H1 (cell line): ENCODE data around the gene ASIC5.

ENCODE experiments used
- POLR2A ChIP-seq, 2 experiments: IDR thresholded peaks; 1 replicate in 1 of 2; 2 replicates in 1 of 2; pipeline ENCODE4 v1.6.1; 2011; ENCODE audit warnings: low read depth in 2 of 2, low read length in 2 of 2, mild to moderate bottlenecking in 2 of 2; ENCODE audit errors: control extremely low read depth in 1 of 2
- TF ChIP-seq, protein P1 (sequence below), 3 experiments: IDR thresholded peaks; 1 replicate in 2 of 3; 2 replicates in 1 of 3; pipeline versions ENCODE4 v1.5.1 to v1.6.1; 2011; ENCODE audit warnings: low read length in 3 of 3, mild to moderate bottlenecking in 3 of 3, inconsistent platforms in 2 of 3, low read depth in 1 of 3, moderate library complexity in 1 of 3; ENCODE audit not compliant: insufficient read depth in 1 of 3; ENCODE audit errors: control extremely low read depth in 1 of 3

DNA sequence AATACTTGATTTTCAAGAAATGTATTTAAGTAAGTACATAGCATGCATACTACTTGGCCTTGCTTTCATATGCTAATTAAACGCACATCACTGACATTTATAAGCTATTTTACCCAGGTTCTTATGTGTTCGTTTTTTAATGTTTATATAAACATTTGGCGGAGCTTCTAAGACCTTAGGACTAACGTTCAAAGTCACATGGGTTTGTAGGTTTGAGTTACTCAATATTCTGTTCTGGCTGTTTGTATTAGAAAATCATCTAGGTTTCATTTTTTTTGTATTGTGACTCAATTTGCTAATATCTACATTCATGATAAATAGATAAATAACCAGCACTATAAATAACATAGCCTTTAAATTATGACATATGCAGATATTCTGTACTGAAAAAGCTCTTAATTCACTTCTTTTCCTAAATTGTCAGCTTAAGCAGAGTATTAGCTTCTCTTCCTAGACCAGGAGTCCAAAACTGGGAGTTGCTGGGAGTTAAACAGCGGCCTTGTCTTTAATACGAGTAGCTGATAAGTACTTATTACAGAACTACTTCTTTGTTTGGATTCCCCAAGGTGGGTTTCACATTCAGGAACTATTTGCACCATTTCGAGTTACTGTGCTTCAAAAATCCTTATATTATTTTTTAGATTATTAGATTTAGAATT, 65.3 kb downstream of the ASIC5 start:
- TF ChIP-seq, protein P1, sequence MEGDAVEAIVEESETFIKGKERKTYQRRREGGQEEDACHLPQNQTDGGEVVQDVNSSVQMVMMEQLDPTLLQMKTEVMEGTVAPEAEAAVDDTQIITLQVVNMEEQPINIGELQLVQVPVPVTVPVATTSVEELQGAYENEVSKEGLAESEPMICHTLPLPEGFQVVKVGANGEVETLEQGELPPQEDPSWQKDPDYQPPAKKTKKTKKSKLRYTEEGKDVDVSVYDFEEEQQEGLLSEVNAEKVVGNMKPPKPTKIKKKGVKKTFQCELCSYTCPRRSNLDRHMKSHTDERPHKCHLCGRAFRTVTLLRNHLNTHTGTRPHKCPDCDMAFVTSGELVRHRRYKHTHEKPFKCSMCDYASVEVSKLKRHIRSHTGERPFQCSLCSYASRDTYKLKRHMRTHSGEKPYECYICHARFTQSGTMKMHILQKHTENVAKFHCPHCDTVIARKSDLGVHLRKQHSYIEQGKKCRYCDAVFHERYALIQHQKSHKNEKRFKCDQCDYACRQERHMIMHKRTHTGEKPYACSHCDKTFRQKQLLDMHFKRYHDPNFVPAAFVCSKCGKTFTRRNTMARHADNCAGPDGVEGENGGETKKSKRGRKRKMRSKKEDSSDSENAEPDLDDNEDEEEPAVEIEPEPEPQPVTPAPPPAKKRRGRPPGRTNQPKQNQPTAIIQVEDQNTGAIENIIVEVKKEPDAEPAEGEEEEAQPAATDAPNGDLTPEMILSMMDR (IDR thresholded peaks at IDR 0.05; ENCODE audit: control extremely low read depth in 1 of 3, insufficient read depth in 1 of 3, low read depth in 1 of 3, low read length in 3 of 3), result no peak
- TF ChIP-seq POLR2A (IDR thresholded peaks at IDR 0.05; ENCODE audit: control extremely low read depth in 1 of 2, low read depth in 2 of 2, low read length in 2 of 2), result no peak
